Measurements from ENCODE around the gene STK38L. TPM values are rescaled to one million over a fixed set of nuclear protein-coding genes. Genes with fewer than 3 reads are reported as not detected.

STK38L gene
- total and polyA plus RNA-seq, 9 of the 15 experiments (the other 6 are each of a cell fraction or from before 2014, with no cell fraction given) = 2.6 to 10.7 (median 6.9) TPM

- TF ChIP-seq ARID4B (CRISPR knock-in tag; IDR thresholded peaks at IDR 0.05) = no peak
- TF ChIP-seq TSHZ1 (CRISPR knock-in tag; IDR thresholded peaks at IDR 0.05) = no peak
Measured at GRCh38 chr12:27337376-27337775, 93.3 kb downstream of the STK38L start (continued).

All from K562 (cell line).